SK-N-SH (cell line): ENCODE measurements around the gene PRMT5. TPM values are rescaled to one million over a fixed set of nuclear protein-coding genes. Genes with fewer than 3 reads are reported as not detected.

Experiments
- CTCF ChIA-PET: fragments of 300-600, 350-600 bp; formaldehyde crosslinking; extraction: SDS; loops from one replicate; lab custom pipeline; 2021; lab: Yijun Ruan, JAX
- POLR2A ChIA-PET: fragments of 350-600 bp; sonication (Branson Sonifier 250); formaldehyde crosslinking; extraction: SDS; loops from one replicate; lab custom pipeline; 2020; ENCODE audit warnings: antibody characterized with exemption, inconsistent platforms; lab: Yijun Ruan, JAX
- DNase-seq: peaks from one replicate; pipeline ENCODE4 v3.0.0; 2012
- H2AFZ ChIP-seq: fragments of 200-600 bp; sonication (generic); 2 replicates; pipeline ENCODE4 v1.8.1; 2016; ENCODE audit warnings: antibody characterized with exemption, mild to moderate bottlenecking, low read depth
- H3F3A ChIP-seq: fragments of 200-600 bp; sonication (generic); replicated peaks from 2 replicates; pipeline ENCODE3; 2016; ENCODE audit warnings: antibody characterized with exemption, mild to moderate bottlenecking; ENCODE audit not compliant: insufficient read depth
- H3K27ac ChIP-seq, 2 experiments: fragments of 200-500 bp in 1 of 2; fragments of 200-600 bp in 1 of 2; sonication (Bioruptor generic) in 1 of 2; sonication (generic), shearing (Covaris generic) in 1 of 2; 2 replicates each; pipeline versions ENCODE4 v1.5.1 to v1.6.1; 2014 to 2016; ENCODE audit warnings: low read depth in 2 of 2, inconsistent platforms in 1 of 2, low read length in 1 of 2, mild to moderate bottlenecking in 1 of 2, mixed read lengths in 1 of 2
- H3K27me3 ChIP-seq: fragments of 200-600 bp; sonication (generic), shearing (Covaris generic); 2 replicates; pipeline ENCODE4 v1.6.1; 2016; ENCODE audit warnings: mixed run types; ENCODE audit not compliant: insufficient read depth
- H3K36me3 ChIP-seq, 2 experiments: fragments of 200-500 bp in 1 of 2; fragments of 200-600 bp in 1 of 2; sonication (Bioruptor generic) in 1 of 2; sonication (generic) in 1 of 2; replicated peaks in 1 of 2; 2 replicates each; pipeline versions ENCODE3 to v1.5.1; 2014 to 2016; ENCODE audit warnings: low read length in 1 of 2, mild to moderate bottlenecking in 1 of 2; ENCODE audit not compliant: insufficient read depth in 2 of 2, control insufficient read depth in 1 of 2
- H3K4me1 ChIP-seq, 2 experiments: fragments of 200-500 bp in 1 of 2; fragments of 200-600 bp in 1 of 2; sonication (Bioruptor generic) in 1 of 2; sonication (generic), shearing (Covaris generic) in 1 of 2; 2 replicates each; pipeline versions ENCODE4 v1.5.1 to v1.6.1; 2014 to 2016; ENCODE audit warnings: low read depth in 1 of 2, low read length in 1 of 2, mixed run types in 1 of 2; ENCODE audit not compliant: insufficient read depth in 2 of 2, control insufficient read depth in 1 of 2
- H3K4me2 ChIP-seq: fragments of 200-600 bp; sonication (generic), shearing (Covaris generic); 2 replicates; pipeline ENCODE4 v1.6.1; 2017; ENCODE audit warnings: mixed run types
- H3K4me3 ChIP-seq, 2 experiments: fragments of 200-500 bp in 1 of 2; fragments of 200-600 bp in 1 of 2; sonication (Bioruptor generic) in 1 of 2; sonication (generic), shearing (Covaris generic) in 1 of 2; 2 replicates each; pipeline versions ENCODE4 v1.5.1 to v1.8.1; 2014 to 2016; ENCODE audit warnings: low read depth in 2 of 2, inconsistent platforms in 1 of 2, low read length in 1 of 2, mild to moderate bottlenecking in 1 of 2, mixed read lengths in 1 of 2, moderate library complexity in 1 of 2
- H3K79me2 ChIP-seq: fragments of 200-600 bp; sonication (generic); 2 replicates; pipeline ENCODE4 v1.8.1; 2017; ENCODE audit warnings: mild to moderate bottlenecking; ENCODE audit not compliant: insufficient read depth
- H3K9ac ChIP-seq: fragments of 200-600 bp; sonication (generic); 2 replicates; pipeline ENCODE4 v1.6.1; 2017; ENCODE audit warnings: mixed run types
- H3K9me2 ChIP-seq: fragments of 200-600 bp; sonication (generic); 2 replicates; pipeline ENCODE4 v1.6.1; 2017; ENCODE audit warnings: mixed run types
- H3K9me3 ChIP-seq: fragments of 200-600 bp; sonication (generic); 2 replicates; pipeline ENCODE4 v1.6.1; 2017; ENCODE audit warnings: mixed run types, mild to moderate bottlenecking, moderate library complexity
- H4K20me1 ChIP-seq: fragments of 200-600 bp; sonication (generic); 2 replicates; pipeline ENCODE4 v1.6.1; 2017; ENCODE audit warnings: mild to moderate bottlenecking, mixed run types; ENCODE audit not compliant: insufficient read depth
- CHD2 ChIP-seq: fragments of 150-350 bp; IDR thresholded peaks from 2 replicates; pipeline ENCODE4 v1.6.1; 2018; ENCODE audit warnings: low read length; ENCODE audit not compliant: partially characterized antibody
- EP300 ChIP-seq, 2 experiments: IDR thresholded peaks; 2 replicates each; pipeline versions ENCODE4 v1.4.0 to v1.6.1; 2012; ENCODE audit warnings: borderline replicate concordance in 1 of 2, low read depth in 1 of 2, low read length in 1 of 2
- FOSL2 ChIP-seq: IDR thresholded peaks from 2 replicates; pipeline ENCODE4 v1.4.0; 2012; ENCODE audit warnings: low read depth, mild to moderate bottlenecking, moderate library complexity, borderline replicate concordance
- FOXJ3 ChIP-seq: sonication (generic); formaldehyde crosslinking; IDR thresholded peaks from 2 replicates; pipeline ENCODE4 v1.5.1; 2020; ENCODE audit warnings: mild to moderate bottlenecking, missing genetic modification reagents
- FOXM1 ChIP-seq: IDR thresholded peaks from 2 replicates; pipeline ENCODE4 v1.4.0; 2012; ENCODE audit warnings: low read depth, mild to moderate bottlenecking
- GABPA ChIP-seq: IDR thresholded peaks from 2 replicates; pipeline ENCODE4 v1.4.0; 2012; ENCODE audit warnings: low read depth, mild to moderate bottlenecking
- GATA2 ChIP-seq: sonication (generic); formaldehyde crosslinking; IDR thresholded peaks from 2 replicates; pipeline ENCODE4 v1.5.0; 2020; ENCODE audit warnings: mild to moderate bottlenecking, missing genetic modification reagents
- IRF3 ChIP-seq: fragments of 150-350 bp; IDR thresholded peaks from 2 replicates; pipeline ENCODE4 v1.6.1; 2016; ENCODE audit warnings: mild to moderate bottlenecking, low read depth, low read length
- JUND ChIP-seq: IDR thresholded peaks from 2 replicates; pipeline ENCODE4 v1.4.0; 2012
- MAX ChIP-seq: IDR thresholded peaks from 2 replicates; pipeline ENCODE4 v1.4.0; 2012; ENCODE audit warnings: low read depth
- MXI1 ChIP-seq: IDR thresholded peaks from 2 replicates; pipeline ENCODE4 v1.6.1; 2012; ENCODE audit warnings: mild to moderate bottlenecking, low read depth, low read length, improper control_type of control experiment
- NFIC ChIP-seq: IDR thresholded peaks from 2 replicates; pipeline ENCODE4 v1.4.0; 2012; ENCODE audit warnings: borderline replicate concordance
- POLR2AphosphoS5 ChIP-seq: IDR thresholded peaks from 2 replicates; pipeline ENCODE4 v1.6.1; 2012; ENCODE audit warnings: low read depth, low read length
- RCOR1 ChIP-seq: fragments of 150-350 bp; IDR thresholded peaks from 2 replicates; pipeline ENCODE4 v1.6.1; 2017; ENCODE audit warnings: antibody characterized with exemption, low read length
- REST ChIP-seq: IDR thresholded peaks from 2 replicates; pipeline ENCODE4 v1.6.1; 2012; ENCODE audit warnings: mild to moderate bottlenecking, low read depth, low read length, moderate library complexity
- RFX5 ChIP-seq: IDR thresholded peaks from 2 replicates; pipeline ENCODE4 v1.6.1; 2012; ENCODE audit warnings: mild to moderate bottlenecking, improper control_type of control experiment, low read length
- SIN3A ChIP-seq: IDR thresholded peaks from 2 replicates; pipeline ENCODE4 v1.6.1; 2012; ENCODE audit warnings: low read depth, mild to moderate bottlenecking, low read length, moderate library complexity, borderline replicate concordance
- TAF1 ChIP-seq: IDR thresholded peaks from 2 replicates; pipeline ENCODE4 v1.6.1; 2012; ENCODE audit warnings: low read depth, mild to moderate bottlenecking, low read length, moderate library complexity, borderline replicate concordance
- TEAD4 ChIP-seq: IDR thresholded peaks from 2 replicates; pipeline ENCODE4 v1.4.0; 2012; ENCODE audit warnings: mild to moderate bottlenecking, borderline replicate concordance; ENCODE audit not compliant: insufficient read depth
- YY1 ChIP-seq: IDR thresholded peaks from 2 replicates; pipeline ENCODE4 v1.4.0; 2012; ENCODE audit warnings: low read depth, mild to moderate bottlenecking
- WGBS: methylation state at CpG from one replicate; pipeline ENCODE4 v1.1.6; 2017; ENCODE audit warnings: low lambda C conversion rate; 5-methylcytosine and 5-hydroxymethylcytosine counted together
- polyA plus RNA-seq, 3 experiments: library from polyadenylated mRNA; depleted of rRNA; stranded (reverse); fragments of >200 nt; gene quantifications; 2 replicates each; pipeline ENCODE4 v1.2.3, GENCODE V29; 2012
- TF ChIP-seq, protein P1 (sequence below): IDR thresholded peaks from 2 replicates; pipeline ENCODE4 v1.4.0; 2012; ENCODE audit warnings: low read depth, borderline replicate concordance
- TF ChIP-seq, protein P2 (sequence below): IDR thresholded peaks from 2 replicates; pipeline ENCODE4; 2012

The PRMT5 gene
- polyA plus RNA-seq (2012; rRNA removed), result 132 and 174 TPM in 2 replicates
- polyA plus RNA-seq (2012; cell fraction: cytosol; rRNA removed), result 103 and 123 TPM in 2 replicates
- polyA plus RNA-seq (2012; cell fraction: nucleus; rRNA removed), result 158 and 224 TPM in 2 replicates

DNA sequence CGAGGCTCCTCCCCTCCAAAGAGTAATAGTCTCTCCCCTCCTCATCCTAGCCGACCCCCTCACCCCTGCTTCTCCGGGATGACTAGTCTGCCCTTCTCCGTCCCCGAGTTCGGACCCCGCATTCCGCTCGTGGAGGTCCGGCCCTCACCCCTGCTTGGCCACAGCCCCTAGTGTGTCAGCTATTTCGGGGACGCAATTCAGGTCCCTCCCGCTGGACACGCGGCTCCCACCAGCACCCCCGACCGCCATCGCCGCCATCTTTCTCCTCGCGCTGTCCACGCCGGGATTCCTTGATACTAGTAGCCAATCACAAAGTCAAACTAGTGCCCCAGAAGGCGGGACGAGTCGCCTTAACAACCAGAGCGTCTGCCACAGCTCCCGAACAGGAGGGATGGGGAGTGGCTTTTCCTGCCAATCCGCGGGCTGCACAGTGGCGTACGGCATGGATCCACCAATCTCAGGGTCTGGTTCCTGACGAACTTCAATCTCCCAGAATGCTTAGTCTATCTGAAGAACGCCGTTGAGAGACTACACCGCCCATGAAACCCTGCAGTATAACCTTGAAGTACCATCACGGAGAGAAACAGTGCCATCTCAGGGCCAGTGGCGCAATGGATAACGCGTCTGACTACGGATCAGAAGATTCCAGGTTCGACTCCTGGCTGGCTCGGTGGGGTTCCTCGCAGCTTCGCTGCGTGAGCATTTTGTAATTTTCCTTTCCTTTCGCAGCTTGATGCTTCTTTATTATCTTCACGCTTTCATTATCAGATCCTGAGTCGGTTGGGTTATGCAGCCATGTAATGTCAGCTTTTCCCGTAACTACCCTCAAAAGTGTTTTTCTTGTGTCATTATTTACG is at the start of gene PRMT5:
Gene PRMT5 (minus strand): TSS at position 273 of the 857 bp plus-strand sequence. CDS start 15 bp downstream, at position 258.
- H4K20me1 ChIP-seq, result no peaks in the 10 kb centered on the region
- no peaks in the 10 kb centered on the region for H3K9me3 ChIP-seq
- peaks cover 9 to 12% of the 10 kb centered on the region in 2 experiments; a peak in 2 of 4 replicates for H3K4me1 ChIP-seq
- ChIA-PET POLR2A (interaction anchor here (0.7 to 1.6 kb wide), 5 partner anchors 11 to 80 kb away, joined by 3 to 15 read pairs (median 4); partner anchors contain the start of genes HAUS4 and RBM23), CTCF (interaction anchor here (0.6 to 3.7 kb wide), 32 partner anchors 9 to 153 kb away, joined by 3 to 36 read pairs (median 7); partner anchors contain the start of genes AJUBA, CDH24, HAUS4 and LRP10)
- peaks cover 28% of the 10 kb centered on the region for H3K79me2 ChIP-seq
- H2AFZ ChIP-seq, result peak within 1 kb of the TSS; percentile 94
- H3K9ac ChIP-seq, result peak within 1 kb of the TSS; percentile 86
- H3K4me3 ChIP-seq, result peak within 1 kb of the TSS; percentile 83 to 84
- under 1% methylated on average over 40 of the region's 51 CpGs for WGBS
- peak within 1 kb of the TSS; percentile 94 for H3K4me2 ChIP-seq
- TF ChIP-seq FOSL2 (peak; percentile 66; the same call in 1 of the 2 replicates), REST (0 out of 2 replicates have a peak, but pooled peaks have one; percentile 46), FOXM1 (no peak), RCOR1 (peak; percentile 51; the same call in 1 of the 2 replicates), MAX (peak; percentile 74; the same call in 1 of the 2 replicates), YY1 (peak; percentile 95), SIN3A (0 out of 2 replicates have a peak, but pooled peaks have one; percentile 57), MXI1 (peak; percentile 96), CHD2 (peak; percentile 77), NFIC (no peak), IRF3 (0 out of 2 replicates have a peak, but pooled peaks have one; percentile 33), FOXJ3 (CRISPR knock-in tag) (no peak), TEAD4 (peak; percentile 83; the same call in 1 of the 2 replicates), GABPA (0 out of 2 replicates have a peak, but pooled peaks have one; percentile 25), GATA2 (CRISPR knock-in tag) (no peak), TAF1 (peak; percentile 93), POLR2AphosphoS5 (peak; percentile 84), RFX5 (peak; percentile 87; the same call in 1 of the 2 replicates), JUND (no peak), EP300 (IDR thresholded peaks at IDR 0.05; ENCODE audit: borderline replicate concordance in 1 of 2, low read depth in 1 of 2, low read length in 1 of 2) (peak in 1 of 2 experiments; percentile 70; a peak in 1 of 4 replicates)
- TF ChIP-seq, protein P1, sequence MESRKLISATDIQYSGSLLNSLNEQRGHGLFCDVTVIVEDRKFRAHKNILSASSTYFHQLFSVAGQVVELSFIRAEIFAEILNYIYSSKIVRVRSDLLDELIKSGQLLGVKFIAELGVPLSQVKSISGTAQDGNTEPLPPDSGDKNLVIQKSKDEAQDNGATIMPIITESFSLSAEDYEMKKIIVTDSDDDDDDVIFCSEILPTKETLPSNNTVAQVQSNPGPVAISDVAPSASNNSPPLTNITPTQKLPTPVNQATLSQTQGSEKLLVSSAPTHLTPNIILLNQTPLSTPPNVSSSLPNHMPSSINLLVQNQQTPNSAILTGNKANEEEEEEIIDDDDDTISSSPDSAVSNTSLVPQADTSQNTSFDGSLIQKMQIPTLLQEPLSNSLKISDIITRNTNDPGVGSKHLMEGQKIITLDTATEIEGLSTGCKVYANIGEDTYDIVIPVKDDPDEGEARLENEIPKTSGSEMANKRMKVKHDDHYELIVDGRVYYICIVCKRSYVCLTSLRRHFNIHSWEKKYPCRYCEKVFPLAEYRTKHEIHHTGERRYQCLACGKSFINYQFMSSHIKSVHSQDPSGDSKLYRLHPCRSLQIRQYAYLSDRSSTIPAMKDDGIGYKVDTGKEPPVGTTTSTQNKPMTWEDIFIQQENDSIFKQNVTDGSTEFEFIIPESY, result no peak
- TF ChIP-seq, protein P2, sequence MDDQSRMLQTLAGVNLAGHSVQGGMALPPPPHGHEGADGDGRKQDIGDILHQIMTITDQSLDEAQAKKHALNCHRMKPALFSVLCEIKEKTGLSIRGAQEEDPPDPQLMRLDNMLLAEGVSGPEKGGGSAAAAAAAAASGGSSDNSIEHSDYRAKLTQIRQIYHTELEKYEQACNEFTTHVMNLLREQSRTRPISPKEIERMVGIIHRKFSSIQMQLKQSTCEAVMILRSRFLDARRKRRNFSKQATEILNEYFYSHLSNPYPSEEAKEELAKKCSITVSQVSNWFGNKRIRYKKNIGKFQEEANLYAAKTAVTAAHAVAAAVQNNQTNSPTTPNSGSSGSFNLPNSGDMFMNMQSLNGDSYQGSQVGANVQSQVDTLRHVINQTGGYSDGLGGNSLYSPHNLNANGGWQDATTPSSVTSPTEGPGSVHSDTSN, result peak; percentile 60; the same call in 1 of the 2 replicates
- H3F3A ChIP-seq, result peaks cover 13% of the 10 kb centered on the region
- H3K9me2 ChIP-seq, result no peaks in the 10 kb centered on the region
- peak within 1 kb of the TSS; percentile 85 to 89 for H3K27ac ChIP-seq
- peaks cover 16 to 17% of the 10 kb centered on the region in 2 experiments for H3K36me3 ChIP-seq
- H3K27me3 ChIP-seq, result no peaks in the 10 kb centered on the region
- DNase-seq, result peak; percentile 91
